A673 (cell line): ENCODE results near the gene PFKL.

Source experiments
- CTCF ChIP-seq: fragments of 300-800, 200-600 bp; sonication (generic); conservative IDR thresholded peaks from 2 replicates; pipeline ENCODE4 v1.5.1; 2017; ENCODE audit warnings: low read depth, mild to moderate bottlenecking, antibody characterized with exemption, low read length, moderate library complexity, mixed read lengths
- EZH2 ChIP-seq: fragments of 200-600 bp; sonication (generic); IDR thresholded peaks from 2 replicates; pipeline ENCODE4 v1.6.1; 2017; ENCODE audit warnings: borderline replicate concordance, low read depth, mild to moderate bottlenecking, mixed read lengths, antibody characterized with exemption, low read length; ENCODE audit not compliant: poor library complexity, severe bottlenecking

- TF ChIP-seq CTCF (no peak), EZH2 (no peak)
These were observed 33.9 kb downstream of the PFKL start for GRCh38 chr21:44333509-44334328.
